ENCODE data around the gene GPR180.
"Not testable (repeated sequence)": the region's sequence is repeated elsewhere in the genome, so short reads cannot be mapped to it uniquely, and the experiment has no call there.

The GPR180 gene

GRCh38 chr13:94636096-94636495, 34.4 kb downstream of the GPR180 start:
- not testable (repeated sequence) for H3K27ac Mint-ChIP-seq (ENCODE audit: low read depth); H3K4me1 Mint-ChIP-seq; ATAC-seq (replicated peaks; ENCODE audit: extremely low read depth, poor library complexity, severe bottlenecking); H3K9me3 Mint-ChIP-seq; H3K27me3 Mint-ChIP-seq; H3K4me3 Mint-ChIP-seq; H3K36me3 Mint-ChIP-seq (ENCODE audit: insufficient read depth); DNase-seq (ENCODE audit: low spot score in 2 of 2)

GRCh38 chr13:94636942-94637578, 35.4 kb downstream of the GPR180 start:
- Mint-ChIP-seq H3K36me3 (ENCODE audit: insufficient read depth) (peaks cover 2% of the 10 kb centered on the region), H3K27me3 (peaks cover 9% of the 10 kb centered on the region), H3K27ac (ENCODE audit: low read depth) (no peak overlapping the region), H3K9me3 (peaks cover 5% of the 10 kb centered on the region), H3K4me1 (no peaks in the 10 kb centered on the region), H3K4me3 (no peak overlapping the region)
- DNase-seq (ENCODE audit: low spot score in 2 of 2) (no peak), ATAC-seq (replicated peaks; ENCODE audit: extremely low read depth, poor library complexity, severe bottlenecking) (no peak)

DNA sequence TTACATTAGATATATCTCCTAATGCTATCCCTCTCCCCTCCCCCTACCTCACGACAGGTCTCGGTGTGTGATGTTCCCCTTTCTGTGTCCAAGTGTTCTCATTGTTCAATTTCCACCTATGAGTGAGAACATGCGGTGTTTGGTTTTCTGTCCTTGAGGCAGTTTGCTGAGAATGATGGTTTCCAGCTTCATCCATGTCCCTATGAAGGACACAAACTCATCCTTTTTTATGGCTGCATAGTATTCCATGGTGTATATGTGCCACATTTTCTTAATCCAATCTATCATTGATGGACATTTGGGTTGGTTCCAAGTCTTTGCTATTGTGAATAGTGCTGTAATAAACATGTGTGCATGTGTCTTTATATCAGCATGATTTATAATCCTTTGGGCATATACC, 36.0 kb downstream of the GPR180 start:
- H3K36me3 Mint-ChIP-seq (ENCODE audit: insufficient read depth); H3K9me3 Mint-ChIP-seq; H3K27me3 Mint-ChIP-seq: not testable (repeated sequence)

DNA sequence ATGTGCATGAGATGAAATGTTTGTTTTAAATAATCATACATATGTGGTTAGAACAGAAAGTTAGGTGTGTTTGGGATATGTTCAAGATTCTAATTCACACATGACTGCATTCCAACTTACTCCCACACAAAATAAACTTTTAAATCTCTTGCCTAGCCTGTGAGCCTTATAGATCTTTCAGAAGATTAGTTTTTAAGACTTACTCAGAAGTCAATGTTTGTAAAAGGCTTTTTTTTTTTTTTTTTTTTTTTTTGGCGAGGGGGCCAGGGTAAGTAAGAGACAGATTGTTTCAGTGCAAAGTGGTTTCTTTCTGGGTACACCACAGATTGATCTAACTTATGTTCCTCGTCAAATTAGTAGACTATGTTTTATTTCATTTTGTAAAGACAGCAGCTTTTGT, 39.1 kb downstream of the GPR180 start:
- DNase-seq (ENCODE audit: low spot score in 2 of 2) (no peak), ATAC-seq (replicated peaks; ENCODE audit: extremely low read depth, poor library complexity, severe bottlenecking) (no peak)
- Mint-ChIP-seq H3K4me1 (no peaks in the 10 kb centered on the region), H3K27ac (ENCODE audit: low read depth) (no peak overlapping the region), H3K27me3 (peaks cover 9% of the 10 kb centered on the region), H3K9me3 (peaks cover 5% of the 10 kb centered on the region), H3K36me3 (ENCODE audit: insufficient read depth) (no peaks in the 10 kb centered on the region), H3K4me3 (no peak overlapping the region)

More for the DNA sequence above, 36.0 kb downstream of the GPR180 start:
- DNase-seq (ENCODE audit: low spot score in 2 of 2); H3K4me3 Mint-ChIP-seq; H3K27ac Mint-ChIP-seq (ENCODE audit: low read depth); ATAC-seq (replicated peaks; ENCODE audit: extremely low read depth, poor library complexity, severe bottlenecking); H3K4me1 Mint-ChIP-seq: not testable (repeated sequence)

DNA sequence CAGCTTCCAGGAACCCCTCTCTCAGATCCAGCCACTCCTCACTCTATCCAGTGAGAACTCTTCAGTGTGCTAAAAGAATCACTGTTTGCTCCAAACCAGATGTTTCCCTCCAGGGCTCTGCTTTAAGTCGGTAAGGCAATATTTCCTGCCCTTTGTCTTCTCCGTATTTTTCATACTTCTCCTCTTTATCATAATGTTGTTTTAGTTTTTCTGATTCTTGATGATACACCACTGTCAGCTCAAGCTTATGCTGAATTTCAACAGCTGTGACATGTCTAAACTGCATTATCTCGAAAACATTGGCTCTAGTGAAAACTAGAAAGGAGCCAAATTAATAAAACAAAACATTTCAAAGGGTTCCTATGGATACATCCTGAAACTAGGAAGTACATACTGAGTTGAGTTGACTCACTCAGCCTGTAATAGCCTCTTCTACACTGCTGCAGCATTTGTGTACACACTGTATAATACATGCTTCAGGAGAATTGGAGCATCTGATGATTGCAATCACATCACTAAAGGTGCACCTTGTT, 39.8 kb downstream of the GPR180 start:
- H3K27me3 Mint-ChIP-seq, result peaks cover 9% of the 10 kb centered on the region
- peaks cover 5% of the 10 kb centered on the region for H3K9me3 Mint-ChIP-seq
- H3K27ac Mint-ChIP-seq (ENCODE audit: low read depth), result no peak overlapping the region
- H3K4me3 Mint-ChIP-seq, result no peak overlapping the region
- DNase-seq (ENCODE audit: low spot score in 2 of 2) (no peak), ATAC-seq (replicated peaks; ENCODE audit: extremely low read depth, poor library complexity, severe bottlenecking) (no peak)
- no peaks in the 10 kb centered on the region for H3K4me1 Mint-ChIP-seq
- no peaks in the 10 kb centered on the region for H3K36me3 Mint-ChIP-seq (ENCODE audit: insufficient read depth)

DNA sequence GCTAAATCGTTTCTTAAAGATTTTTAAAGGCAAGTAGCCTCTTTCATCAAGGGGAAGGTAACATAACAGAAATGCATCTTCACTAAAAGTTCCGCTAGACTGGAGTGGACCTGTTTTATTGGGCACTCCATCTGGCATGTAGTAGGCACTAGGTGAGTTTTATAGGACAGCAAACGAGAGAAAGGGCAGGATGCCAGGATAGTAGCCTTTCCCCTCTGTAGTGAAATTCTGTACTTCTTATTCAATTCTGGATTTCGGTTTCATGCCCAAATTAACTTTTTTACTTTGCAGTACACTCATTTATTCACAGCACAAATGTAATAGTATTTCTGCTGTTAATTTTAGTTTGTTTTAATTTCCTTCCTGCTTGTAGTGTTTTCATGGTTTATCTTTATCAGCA, 45.2 kb downstream of the GPR180 start:
- ATAC-seq (replicated peaks; ENCODE audit: extremely low read depth, poor library complexity, severe bottlenecking) (no peak), DNase-seq (ENCODE audit: low spot score in 2 of 2) (no peak)
- peaks cover 2% of the 10 kb centered on the region for H3K36me3 Mint-ChIP-seq (ENCODE audit: insufficient read depth)
- no peak overlapping the region for H3K4me3 Mint-ChIP-seq
- H3K27ac Mint-ChIP-seq (ENCODE audit: low read depth), result no peak overlapping the region
- peaks cover under 1% of the 10 kb centered on the region for H3K27me3 Mint-ChIP-seq
- H3K9me3 Mint-ChIP-seq, result no peaks in the 10 kb centered on the region
- no peaks in the 10 kb centered on the region for H3K4me1 Mint-ChIP-seq

- Mint-ChIP-seq H3K36me3 (ENCODE audit: insufficient read depth) (no peaks in the 10 kb centered on the region), H3K27me3 (peaks cover 19% of the 10 kb centered on the region), H3K4me1 (no peaks in the 10 kb centered on the region), H3K27ac (ENCODE audit: low read depth) (no peak overlapping the region), H3K4me3 (no peak overlapping the region), H3K9me3 (no peaks in the 10 kb centered on the region)
- ATAC-seq (replicated peaks; ENCODE audit: extremely low read depth, poor library complexity, severe bottlenecking), result no peak
- no peak for DNase-seq (ENCODE audit: low spot score in 2 of 2)
These were observed 54.5 kb downstream of the GPR180 start for GRCh38 chr13:94656176-94656575.

DNA sequence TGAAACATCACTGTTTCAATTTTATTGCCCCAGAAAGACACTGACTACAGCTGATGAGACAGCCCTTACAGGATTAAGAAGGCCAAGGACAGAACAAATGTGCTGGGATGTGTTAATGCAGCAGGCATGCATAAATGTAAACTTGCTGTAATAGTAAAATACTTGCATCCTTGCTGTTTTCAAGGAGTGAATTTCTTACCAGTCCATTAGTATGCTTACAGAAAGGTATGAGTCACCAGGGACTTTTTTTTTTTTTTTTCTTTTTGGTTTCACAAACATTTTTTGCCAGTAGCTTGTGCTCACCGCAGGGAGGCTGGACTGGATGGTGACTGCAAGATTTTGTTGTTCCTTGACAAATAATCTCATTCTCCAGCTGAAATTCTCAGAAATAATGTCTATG, 55.1 kb downstream of the GPR180 start:
- ATAC-seq (replicated peaks; ENCODE audit: extremely low read depth, poor library complexity, severe bottlenecking), result no peak
- Mint-ChIP-seq H3K36me3 (ENCODE audit: insufficient read depth) (no peaks in the 10 kb centered on the region), H3K27ac (ENCODE audit: low read depth) (no peak overlapping the region), H3K4me3 (no peak overlapping the region), H3K4me1 (no peaks in the 10 kb centered on the region), H3K9me3 (no peaks in the 10 kb centered on the region), H3K27me3 (peaks cover 24% of the 10 kb centered on the region)
- no peak for DNase-seq (ENCODE audit: low spot score in 2 of 2)

DNA sequence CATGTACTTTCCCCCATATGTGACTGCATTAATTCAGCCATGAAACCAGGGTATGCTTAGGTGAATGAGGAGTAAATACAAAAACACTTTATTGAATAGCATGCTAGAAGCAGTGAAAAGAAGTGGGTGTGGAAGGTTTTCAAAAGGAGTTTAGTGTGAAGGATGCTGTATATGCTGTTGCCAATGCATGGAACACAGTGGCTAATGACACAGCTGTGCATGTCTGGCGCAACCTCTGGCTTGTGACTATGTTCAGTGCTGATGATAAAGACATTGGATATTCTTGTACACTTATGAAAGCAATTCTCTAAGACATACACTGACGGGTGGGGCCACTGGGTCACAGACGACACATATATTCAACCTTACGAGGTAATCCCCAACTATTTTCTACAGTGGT, 55.5 kb downstream of the GPR180 start:
- Mint-ChIP-seq H3K4me3 (no peak overlapping the region), H3K27ac (ENCODE audit: low read depth) (no peak overlapping the region), H3K4me1 (no peaks in the 10 kb centered on the region), H3K9me3 (no peaks in the 10 kb centered on the region), H3K36me3 (ENCODE audit: insufficient read depth) (no peaks in the 10 kb centered on the region), H3K27me3 (peaks cover 24% of the 10 kb centered on the region)
- DNase-seq (ENCODE audit: low spot score in 2 of 2) (no peak), ATAC-seq (replicated peaks; ENCODE audit: extremely low read depth, poor library complexity, severe bottlenecking) (no peak)

GRCh38 chr13:94658926-94659597, 57.4 kb downstream of the GPR180 start:
- H3K27me3 Mint-ChIP-seq, result peaks cover 31% of the 10 kb centered on the region
- no peaks in the 10 kb centered on the region for H3K9me3 Mint-ChIP-seq
- ATAC-seq (replicated peaks; ENCODE audit: extremely low read depth, poor library complexity, severe bottlenecking), result no peak
- no peaks in the 10 kb centered on the region for H3K4me1 Mint-ChIP-seq
- no peaks in the 10 kb centered on the region for H3K36me3 Mint-ChIP-seq (ENCODE audit: insufficient read depth)
- no peak overlapping the region for H3K27ac Mint-ChIP-seq (ENCODE audit: low read depth)
- DNase-seq (ENCODE audit: low spot score in 2 of 2), result no peak
- H3K4me3 Mint-ChIP-seq, result no peak overlapping the region

DNA sequence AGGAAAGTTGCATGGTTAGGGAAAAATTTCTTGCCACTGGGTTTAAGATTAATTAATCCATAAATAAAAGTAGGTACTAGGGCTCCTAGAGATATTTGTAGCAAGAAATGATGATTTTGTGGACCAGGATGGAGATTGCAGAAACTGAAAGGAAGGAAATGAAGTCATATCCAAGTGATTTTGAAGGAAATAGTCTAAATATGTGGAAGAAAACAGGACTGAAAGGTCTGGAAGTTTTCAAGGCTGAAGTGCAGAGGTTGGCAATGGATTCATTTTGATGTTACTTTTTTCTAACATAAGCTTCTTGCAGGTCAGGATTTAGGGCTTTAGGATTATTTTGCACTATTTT, 57.9 kb downstream of the GPR180 start:
- no peaks in the 10 kb centered on the region for H3K36me3 Mint-ChIP-seq (ENCODE audit: insufficient read depth)
- ATAC-seq (replicated peaks; ENCODE audit: extremely low read depth, poor library complexity, severe bottlenecking), result no peak

GRCh38 chr13:94660695-94661326, 59.2 kb downstream of the GPR180 start:
- H3K4me3 Mint-ChIP-seq, result no peak overlapping the region
- no peak for ATAC-seq (replicated peaks; ENCODE audit: extremely low read depth, poor library complexity, severe bottlenecking)
- no peaks in the 10 kb centered on the region for H3K4me1 Mint-ChIP-seq
- DNase-seq (ENCODE audit: low spot score in 2 of 2), result no peak
- peaks cover 43% of the 10 kb centered on the region for H3K27me3 Mint-ChIP-seq
- no peaks in the 10 kb centered on the region for H3K9me3 Mint-ChIP-seq
- H3K36me3 Mint-ChIP-seq (ENCODE audit: insufficient read depth), result no peaks in the 10 kb centered on the region
- H3K27ac Mint-ChIP-seq (ENCODE audit: low read depth), result no peak overlapping the region

More for the DNA sequence above, 57.9 kb downstream of the GPR180 start:
- Mint-ChIP-seq H3K4me1 (no peaks in the 10 kb centered on the region), H3K27ac (ENCODE audit: low read depth) (no peak overlapping the region), H3K27me3 (peaks cover 32% of the 10 kb centered on the region), H3K4me3 (no peak overlapping the region), H3K9me3 (no peaks in the 10 kb centered on the region)
- DNase-seq (ENCODE audit: low spot score in 2 of 2), result no peak

DNA sequence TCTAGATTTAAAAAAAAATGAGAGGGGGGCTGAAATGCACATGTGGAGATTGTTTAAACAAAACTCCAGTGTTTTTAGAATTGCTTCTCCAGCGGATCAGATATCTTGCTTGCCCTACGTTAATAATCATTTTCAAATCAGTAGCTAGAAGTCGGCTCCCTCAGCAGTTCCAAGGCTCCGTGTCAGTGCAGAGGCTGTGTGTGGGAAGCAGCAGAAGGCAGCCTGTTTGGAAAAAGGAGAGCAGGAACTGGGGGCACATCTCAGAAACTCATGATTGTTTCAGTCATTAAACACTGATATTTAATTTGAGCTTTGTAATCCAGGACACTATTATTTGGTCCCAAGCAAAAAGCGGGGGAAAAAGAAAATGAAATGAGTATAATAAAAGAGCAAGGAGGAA, 59.7 kb downstream of the GPR180 start:
- DNase-seq (ENCODE audit: low spot score in 2 of 2) (no peak), ATAC-seq (replicated peaks; ENCODE audit: extremely low read depth, poor library complexity, severe bottlenecking) (no peak)
- Mint-ChIP-seq H3K4me3 (no peak overlapping the region), H3K36me3 (ENCODE audit: insufficient read depth) (no peaks in the 10 kb centered on the region), H3K27me3 (peaks cover 49% of the 10 kb centered on the region), H3K4me1 (no peaks in the 10 kb centered on the region), H3K9me3 (no peaks in the 10 kb centered on the region), H3K27ac (ENCODE audit: low read depth) (no peak overlapping the region)
